8988T (cell line): ENCODE data around the gene SLC5A8.
"Not testable (repeated sequence)": the region's sequence is repeated elsewhere in the genome, so short reads cannot be mapped to it uniquely, and the experiment has no call there.

Experiments used
- DNase-seq: peaks from one replicate; pipeline ENCODE4 v3.0.0; 2011

The SLC5A8 gene

GRCh38 chr12:101166866-101167265 lies 43.2 kb downstream of the SLC5A8 start:
- no peak for DNase-seq

DNA sequence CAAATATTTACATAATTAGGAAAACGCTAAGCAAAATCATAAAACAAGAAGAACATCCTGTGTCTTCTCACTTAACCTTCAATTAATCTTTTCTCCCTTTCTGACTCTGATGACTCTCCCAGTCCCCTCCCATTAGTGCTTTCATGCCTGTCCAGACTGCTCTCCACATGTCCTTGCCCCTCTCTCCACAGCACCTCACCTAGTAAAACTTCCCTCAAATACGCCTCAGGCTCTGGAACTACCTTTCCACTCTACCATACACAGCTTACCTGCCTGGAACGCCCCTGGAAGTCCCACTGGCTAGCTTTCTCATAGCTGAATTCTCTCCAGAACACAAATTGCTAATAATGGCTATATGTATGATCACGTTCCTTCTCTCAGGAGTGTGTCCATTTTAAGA lies 44.7 kb downstream of the SLC5A8 start:
- no peak for DNase-seq

DNA sequence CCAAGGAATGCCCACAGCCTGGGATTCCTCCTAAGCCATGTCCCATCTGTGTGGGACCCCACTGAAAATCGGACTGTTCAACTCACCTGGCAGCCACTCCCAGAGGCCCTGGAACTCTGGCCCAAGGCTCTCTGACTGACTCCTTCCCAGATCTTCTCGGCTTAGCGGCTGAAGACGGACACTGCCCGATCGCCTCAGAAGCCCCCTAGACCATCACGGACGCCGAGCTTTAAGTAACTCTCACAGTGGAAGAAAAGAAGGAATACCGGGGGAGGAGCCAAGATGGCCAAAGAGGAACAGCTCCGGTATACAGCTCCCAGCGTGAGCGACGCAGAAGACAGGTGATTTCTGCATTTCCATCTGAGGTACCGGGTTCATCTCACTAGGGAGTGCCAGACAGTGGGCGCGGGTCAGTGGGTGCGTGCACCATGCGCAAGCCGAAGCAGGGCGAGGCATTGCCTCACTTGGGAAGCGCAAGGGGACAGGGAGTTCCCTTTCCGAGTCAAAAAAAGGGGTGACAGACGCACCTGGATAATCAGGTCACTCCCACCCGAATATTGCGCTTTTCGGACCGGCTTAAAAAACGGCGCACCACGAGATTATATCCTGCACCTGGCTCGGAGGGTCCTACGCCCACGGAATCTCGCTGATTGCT lies 64.1 kb downstream of the SLC5A8 start:
- DNase-seq = not testable (repeated sequence)

DNA sequence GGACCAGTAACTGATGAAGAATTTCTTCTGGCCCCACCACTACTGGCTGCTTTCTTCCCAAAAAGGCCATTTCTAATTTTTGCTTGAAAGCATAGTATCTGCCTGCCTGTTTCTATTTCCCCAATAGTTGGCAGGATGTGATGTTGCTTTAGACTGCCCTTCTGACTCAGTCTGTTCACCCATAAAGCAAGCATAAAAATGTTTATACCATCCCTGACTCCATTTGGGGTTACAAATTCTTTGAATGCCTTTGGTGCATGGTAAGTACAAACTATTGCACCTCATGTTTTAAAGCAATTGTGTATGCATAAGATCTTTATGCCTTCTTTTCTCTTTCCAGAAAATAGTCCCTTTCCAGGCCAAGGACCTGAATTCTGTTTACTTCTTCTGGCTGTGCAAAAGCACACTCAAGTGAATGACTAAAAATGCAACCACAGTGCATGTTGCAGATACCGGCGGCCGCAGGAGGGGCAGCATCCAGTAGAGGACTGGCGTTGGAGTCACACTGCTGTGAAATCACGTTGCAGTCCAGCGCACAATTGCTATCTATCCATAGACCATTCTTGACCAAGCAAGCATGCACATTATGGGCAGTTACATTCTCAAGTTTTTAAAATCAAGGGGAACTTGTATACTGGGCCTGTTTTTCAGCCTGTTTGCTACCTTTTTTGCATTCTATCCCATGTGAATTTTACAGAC lies 82.4 kb downstream of the SLC5A8 start:
- no peak for DNase-seq

GRCh38 chr12:101117842-101118241 lies 92.2 kb downstream of the SLC5A8 start:
- no peak for DNase-seq

GRCh38 chr12:101116911-101117310 lies 93.1 kb downstream of the SLC5A8 start:
- DNase-seq = no peak

DNA sequence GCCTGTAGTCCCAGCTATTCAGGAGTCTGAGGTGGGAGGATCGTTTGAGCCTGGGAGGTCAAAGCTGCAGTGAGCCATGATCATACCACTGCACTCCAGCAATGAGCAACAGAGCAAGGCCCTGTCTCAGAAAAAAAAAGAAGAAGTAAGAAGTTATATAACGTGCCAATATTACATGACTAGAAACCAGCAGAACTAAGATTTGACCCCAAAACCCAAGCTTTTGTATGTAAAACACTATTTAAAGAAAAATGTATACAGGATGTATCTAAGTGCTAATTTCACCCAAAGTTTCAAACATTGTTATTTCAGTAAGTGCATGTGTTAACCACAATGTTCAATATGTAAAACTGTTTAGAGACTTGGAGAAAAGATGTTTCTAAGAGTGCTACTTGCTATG lies 94.7 kb downstream of the SLC5A8 start:
- no peak for DNase-seq

- DNase-seq = no peak
These were observed 98.6 kb downstream of the SLC5A8 start for GRCh38 chr12:101111441-101111840.

GRCh38 chr12:101110866-101111265 lies 99.2 kb downstream of the SLC5A8 start:
- no peak for DNase-seq

- DNase-seq = no peak
These were observed 101.9 kb downstream of the SLC5A8 start for GRCh38 chr12:101108130-101108529.

- DNase-seq = no peak
These were observed 102.8 kb downstream of the SLC5A8 start for GRCh38 chr12:101107032-101107763.
